SK-N-SH (cell line): ENCODE data around the gene SYNGR3. TPM values are rescaled to one million over a fixed set of nuclear protein-coding genes. Genes with fewer than 3 reads are reported as not detected.

Experiments used
- CTCF ChIA-PET: fragments of 300-600, 350-600 bp; formaldehyde crosslinking; extraction: SDS; loops from one replicate; lab custom pipeline; 2021; lab: Yijun Ruan, JAX
- POLR2A ChIA-PET: fragments of 350-600 bp; sonication (Branson Sonifier 250); formaldehyde crosslinking; extraction: SDS; loops from one replicate; lab custom pipeline; 2020; ENCODE audit warnings: antibody characterized with exemption, inconsistent platforms; lab: Yijun Ruan, JAX
- DNase-seq: peaks from one replicate; pipeline ENCODE4 v3.0.0; 2012
- H2AFZ ChIP-seq: fragments of 200-600 bp; sonication (generic); 2 replicates; pipeline ENCODE4 v1.8.1; 2016; ENCODE audit warnings: antibody characterized with exemption, mild to moderate bottlenecking, low read depth
- H3F3A ChIP-seq: fragments of 200-600 bp; sonication (generic); replicated peaks from 2 replicates; pipeline ENCODE3; 2016; ENCODE audit warnings: antibody characterized with exemption, mild to moderate bottlenecking; ENCODE audit not compliant: insufficient read depth
- H3K27ac ChIP-seq, 2 experiments: fragments of 200-500 bp in 1 of 2; fragments of 200-600 bp in 1 of 2; sonication (Bioruptor generic) in 1 of 2; sonication (generic), shearing (Covaris generic) in 1 of 2; 2 replicates each; pipeline versions ENCODE4 v1.5.1 to v1.6.1; 2014 to 2016; ENCODE audit warnings: low read depth in 2 of 2, inconsistent platforms in 1 of 2, low read length in 1 of 2, mild to moderate bottlenecking in 1 of 2, mixed read lengths in 1 of 2
- H3K27me3 ChIP-seq: fragments of 200-600 bp; sonication (generic), shearing (Covaris generic); 2 replicates; pipeline ENCODE4 v1.6.1; 2016; ENCODE audit warnings: mixed run types; ENCODE audit not compliant: insufficient read depth
- H3K36me3 ChIP-seq, 2 experiments: fragments of 200-500 bp in 1 of 2; fragments of 200-600 bp in 1 of 2; sonication (Bioruptor generic) in 1 of 2; sonication (generic) in 1 of 2; replicated peaks in 1 of 2; 2 replicates each; pipeline versions ENCODE3 to v1.5.1; 2014 to 2016; ENCODE audit warnings: low read length in 1 of 2, mild to moderate bottlenecking in 1 of 2; ENCODE audit not compliant: insufficient read depth in 2 of 2, control insufficient read depth in 1 of 2
- H3K4me1 ChIP-seq, 2 experiments: fragments of 200-500 bp in 1 of 2; fragments of 200-600 bp in 1 of 2; sonication (Bioruptor generic) in 1 of 2; sonication (generic), shearing (Covaris generic) in 1 of 2; 2 replicates each; pipeline versions ENCODE4 v1.5.1 to v1.6.1; 2014 to 2016; ENCODE audit warnings: low read depth in 1 of 2, low read length in 1 of 2, mixed run types in 1 of 2; ENCODE audit not compliant: insufficient read depth in 2 of 2, control insufficient read depth in 1 of 2
- H3K4me2 ChIP-seq: fragments of 200-600 bp; sonication (generic), shearing (Covaris generic); 2 replicates; pipeline ENCODE4 v1.6.1; 2017; ENCODE audit warnings: mixed run types
- H3K4me3 ChIP-seq, 2 experiments: fragments of 200-500 bp in 1 of 2; fragments of 200-600 bp in 1 of 2; sonication (Bioruptor generic) in 1 of 2; sonication (generic), shearing (Covaris generic) in 1 of 2; 2 replicates each; pipeline versions ENCODE4 v1.5.1 to v1.8.1; 2014 to 2016; ENCODE audit warnings: low read depth in 2 of 2, inconsistent platforms in 1 of 2, low read length in 1 of 2, mild to moderate bottlenecking in 1 of 2, mixed read lengths in 1 of 2, moderate library complexity in 1 of 2
- H3K79me2 ChIP-seq: fragments of 200-600 bp; sonication (generic); 2 replicates; pipeline ENCODE4 v1.8.1; 2017; ENCODE audit warnings: mild to moderate bottlenecking; ENCODE audit not compliant: insufficient read depth
- H3K9ac ChIP-seq: fragments of 200-600 bp; sonication (generic); 2 replicates; pipeline ENCODE4 v1.6.1; 2017; ENCODE audit warnings: mixed run types
- H3K9me2 ChIP-seq: fragments of 200-600 bp; sonication (generic); 2 replicates; pipeline ENCODE4 v1.6.1; 2017; ENCODE audit warnings: mixed run types
- H3K9me3 ChIP-seq: fragments of 200-600 bp; sonication (generic); 2 replicates; pipeline ENCODE4 v1.6.1; 2017; ENCODE audit warnings: mixed run types, mild to moderate bottlenecking, moderate library complexity
- H4K20me1 ChIP-seq: fragments of 200-600 bp; sonication (generic); 2 replicates; pipeline ENCODE4 v1.6.1; 2017; ENCODE audit warnings: mild to moderate bottlenecking, mixed run types; ENCODE audit not compliant: insufficient read depth
- CHD2 ChIP-seq: fragments of 150-350 bp; IDR thresholded peaks from 2 replicates; pipeline ENCODE4 v1.6.1; 2018; ENCODE audit warnings: low read length; ENCODE audit not compliant: partially characterized antibody
- CTCF ChIP-seq: fragments of 200-600 bp; sonication (generic); IDR thresholded peaks from 2 replicates; pipeline ENCODE4 v1.6.1; 2017; ENCODE audit warnings: antibody characterized with exemption, mild to moderate bottlenecking, moderate library complexity
- FOXJ3 ChIP-seq: sonication (generic); formaldehyde crosslinking; IDR thresholded peaks from 2 replicates; pipeline ENCODE4 v1.5.1; 2020; ENCODE audit warnings: mild to moderate bottlenecking, missing genetic modification reagents
- FOXM1 ChIP-seq: IDR thresholded peaks from 2 replicates; pipeline ENCODE4 v1.4.0; 2012; ENCODE audit warnings: low read depth, mild to moderate bottlenecking
- MXI1 ChIP-seq: IDR thresholded peaks from 2 replicates; pipeline ENCODE4 v1.6.1; 2012; ENCODE audit warnings: mild to moderate bottlenecking, low read depth, low read length, improper control_type of control experiment
- NRF1 ChIP-seq: IDR thresholded peaks from 2 replicates; pipeline ENCODE4 v1.6.1; 2012; ENCODE audit warnings: low read depth, mild to moderate bottlenecking, low read length
- PBX3 ChIP-seq: IDR thresholded peaks from 2 replicates; pipeline ENCODE4; 2012
- POLR2AphosphoS5 ChIP-seq: IDR thresholded peaks from 2 replicates; pipeline ENCODE4 v1.6.1; 2012; ENCODE audit warnings: low read depth, low read length
- WGBS: methylation state at CpG from one replicate; pipeline ENCODE4 v1.1.6; 2017; ENCODE audit warnings: low lambda C conversion rate; 5-methylcytosine and 5-hydroxymethylcytosine counted together
- polyA plus RNA-seq, 3 experiments: library from polyadenylated mRNA; depleted of rRNA; stranded (reverse); fragments of >200 nt; gene quantifications; 2 replicates each; pipeline ENCODE4 v1.2.3, GENCODE V29; 2012
- TF ChIP-seq, protein P1 (sequence below): fragments of 150-350 bp; IDR thresholded peaks from 2 replicates; pipeline ENCODE4 v1.6.1; 2017; ENCODE audit warnings: antibody characterized with exemption, low read length, low read depth, borderline replicate concordance

SYNGR3 gene
- polyA plus RNA-seq, 1 of the 3 experiments (the other 2 are of a cell fraction): 10.7 TPM

DNA sequence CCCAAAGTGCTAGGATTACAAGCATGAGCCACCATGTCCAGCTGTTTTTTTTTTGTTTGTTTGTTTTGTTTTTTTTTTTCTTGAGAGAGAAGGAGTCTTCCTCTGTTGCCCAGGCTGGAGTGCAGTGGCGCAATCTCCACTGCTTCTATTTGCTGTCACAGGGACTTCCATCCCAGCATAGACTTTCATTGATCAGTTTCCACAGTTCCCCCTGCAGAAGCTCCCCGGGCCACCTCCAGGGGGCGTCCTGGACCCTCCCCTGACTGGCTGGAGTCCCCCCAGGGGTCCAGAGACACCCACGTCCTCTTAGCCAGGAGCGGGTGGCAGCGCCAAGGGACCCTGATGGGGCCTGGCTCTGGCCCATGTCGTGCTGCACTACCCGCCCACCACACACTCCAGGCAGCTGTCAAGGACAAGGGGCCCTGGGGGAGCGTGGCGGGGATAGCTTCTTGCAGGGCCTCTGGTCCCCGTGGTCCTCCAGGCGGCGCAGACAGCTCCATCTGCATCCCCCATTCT lies 26.7 kb downstream of the SYNGR3 start:
- H3K9me3 ChIP-seq: no peaks in the 10 kb centered on the region
- ChIA-PET POLR2A (interaction anchor here (0.5 to 1.3 kb wide), 3 partner anchors 112 to 139 kb away, joined by 3 to 5 read pairs (median 5); partner anchors contain the start of gene TRAF7), CTCF (interaction anchor here (0.6 to 2.3 kb wide), 12 partner anchors 11 to 151 kb away, joined by 3 to 17 read pairs (median 4); partner anchors contain the start of gene RPS2)
- no peaks in the 10 kb centered on the region for H3F3A ChIP-seq
- peak; percentile 77 for DNase-seq
- H3K4me2 ChIP-seq: no peak overlapping the region
- no peaks in the 10 kb centered on the region for H3K36me3 ChIP-seq
- TF ChIP-seq FOXM1 (no peak), FOXJ3 (no peak), MXI1 (no peak), PBX3 (no peak), CTCF (peak; percentile 64)
- no peak overlapping the region for H3K27ac ChIP-seq
- WGBS: 50% methylated on average over 10 of the region's 13 CpGs
- no peaks in the 10 kb centered on the region for H4K20me1 ChIP-seq
- no peaks in the 10 kb centered on the region for H3K79me2 ChIP-seq
- peaks cover 4% of the 10 kb centered on the region; the same call in 1 of the 2 replicates for H3K27me3 ChIP-seq
- no peak overlapping the region for H3K9ac ChIP-seq
- no peak overlapping the region for H2AFZ ChIP-seq
- H3K4me3 ChIP-seq: no peak overlapping the region; a peak in 1 of 4 replicates
- H3K9me2 ChIP-seq: no peaks in the 10 kb centered on the region
- no peaks in the 10 kb centered on the region; a peak in 1 of 4 replicates for H3K4me1 ChIP-seq

DNA sequence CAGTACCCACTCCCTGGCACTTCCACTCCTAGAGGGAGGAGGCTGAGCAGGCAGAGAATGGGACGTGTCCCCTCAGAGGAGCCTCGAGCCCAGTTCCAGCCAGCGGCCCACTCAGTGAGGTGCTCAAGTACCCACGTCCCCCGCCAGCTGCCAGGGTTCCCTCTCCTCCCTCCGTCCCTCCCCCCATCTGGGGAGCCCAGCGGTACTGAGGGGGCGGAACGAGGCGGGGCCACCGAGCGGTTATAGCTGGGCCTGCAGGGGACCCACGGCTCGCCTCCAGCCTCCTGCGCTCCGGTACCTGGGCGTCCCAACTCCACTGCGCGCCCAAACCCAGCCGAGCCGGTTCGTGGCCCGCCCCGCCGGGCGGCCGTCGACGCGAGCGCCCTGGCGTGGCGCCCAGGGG lies 29.7 kb downstream of the SYNGR3 start, which contains the start of gene NPW:
Gene NPW, plus strand, starts transcription at position 268 of the 403 bp plus-strand sequence.
- H3K4me1 ChIP-seq: peaks cover 0 to 14% of the 10 kb centered on the region in 2 experiments; a peak in 1 of 4 replicates
- H3F3A ChIP-seq: peaks cover 5% of the 10 kb centered on the region
- DNase-seq: peak; percentile 68
- no peak within 1 kb of the TSS for H3K4me3 ChIP-seq
- H3K4me2 ChIP-seq: no peak within 1 kb of the TSS
- ChIA-PET POLR2A (no interaction called here), CTCF (interaction anchor here (1.3 to 2.1 kb wide), 2 partner anchors 8 to 120 kb away, joined by 5 to 15 read pairs; no protein-coding TSS in a partner anchor)
- peaks cover 4% of the 10 kb centered on the region; the same call in 1 of the 2 replicates for H3K27me3 ChIP-seq
- H2AFZ ChIP-seq: no peak within 1 kb of the TSS
- no peak within 1 kb of the TSS for H3K27ac ChIP-seq
- WGBS: 59% methylated on average over 15 of the region's 33 CpGs
- H3K79me2 ChIP-seq: no peaks in the 10 kb centered on the region
- H3K9me2 ChIP-seq: no peaks in the 10 kb centered on the region
- H3K9ac ChIP-seq: no peak within 1 kb of the TSS
- no peaks in the 10 kb centered on the region for H3K9me3 ChIP-seq
- H4K20me1 ChIP-seq: no peaks in the 10 kb centered on the region
- TF ChIP-seq CHD2 (no peak), POLR2AphosphoS5 (no peak), NRF1 (no peak)
- TF ChIP-seq, protein P1, sequence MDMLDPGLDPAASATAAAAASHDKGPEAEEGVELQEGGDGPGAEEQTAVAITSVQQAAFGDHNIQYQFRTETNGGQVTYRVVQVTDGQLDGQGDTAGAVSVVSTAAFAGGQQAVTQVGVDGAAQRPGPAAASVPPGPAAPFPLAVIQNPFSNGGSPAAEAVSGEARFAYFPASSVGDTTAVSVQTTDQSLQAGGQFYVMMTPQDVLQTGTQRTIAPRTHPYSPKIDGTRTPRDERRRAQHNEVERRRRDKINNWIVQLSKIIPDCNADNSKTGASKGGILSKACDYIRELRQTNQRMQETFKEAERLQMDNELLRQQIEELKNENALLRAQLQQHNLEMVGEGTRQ: no peak
- TF ChIP-seq, all 33 proteins: peak for 0
- no peaks in the 10 kb centered on the region for H3K36me3 ChIP-seq
